ENCODE data around the gene TOM1L2.

Gene TOM1L2

GRCh38 chr17:17972126-17972951 is at the start of gene TOM1L2, which contains the start of gene DRC3:
TSS of gene TOM1L2 (minus strand) at chr17:17972400. CDS start at chr17:17972313, 87 bp downstream.
TSS of gene DRC3 (plus strand) at chr17:17972862. CDS start at chr17:17977599, 4,737 bp downstream.
- peak within 1 kb of the TSS; percentile 90 for H3K27ac Mint-ChIP-seq

DNA sequence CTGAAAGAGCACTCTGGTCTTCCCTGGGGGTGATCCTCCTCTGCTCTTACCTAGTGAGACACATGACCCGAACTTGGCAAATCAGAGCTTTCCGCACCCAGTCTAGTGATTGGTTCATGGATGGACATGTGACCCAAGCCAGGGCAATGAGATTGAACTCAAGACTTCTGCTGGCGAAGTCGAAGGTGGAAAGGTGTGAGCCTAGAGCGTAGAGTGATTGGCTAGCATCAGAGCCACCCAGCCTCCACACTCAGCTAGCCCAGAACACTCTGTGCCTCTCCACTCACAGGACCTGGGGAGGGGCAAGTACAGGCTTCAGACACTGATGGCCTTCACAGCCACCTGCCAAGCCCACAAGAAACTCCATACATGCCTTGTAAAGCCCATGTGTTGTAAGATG is 49.2 kb upstream of the TOM1L2 start:
- no peak overlapping the region for H3K27ac Mint-ChIP-seq
- H3K4me3 Mint-ChIP-seq: no peak overlapping the region
- no peaks in the 10 kb centered on the region for H3K27me3 Mint-ChIP-seq
- H3K4me1 Mint-ChIP-seq (ENCODE audit: low read depth): peaks cover 12% of the 10 kb centered on the region
- H3K36me3 Mint-ChIP-seq: peaks cover 7% of the 10 kb centered on the region
- H3K9me3 Mint-ChIP-seq (ENCODE audit: low read depth): no peaks in the 10 kb centered on the region

More at GRCh38 chr17:17972126-17972951, at the start of gene TOM1L2, which contains the start of gene DRC3:
- no peaks in the 10 kb centered on the region for H3K9me3 Mint-ChIP-seq (ENCODE audit: low read depth)
- peaks cover 43% of the 10 kb centered on the region for H3K4me1 Mint-ChIP-seq (ENCODE audit: low read depth)
- H3K4me3 Mint-ChIP-seq: peak within 1 kb of the TSS; percentile 94
- H3K27me3 Mint-ChIP-seq: no peaks in the 10 kb centered on the region
- H3K36me3 Mint-ChIP-seq: no peaks in the 10 kb centered on the region

- peaks cover 8% of the 10 kb centered on the region for H3K36me3 Mint-ChIP-seq
- H3K4me1 Mint-ChIP-seq (ENCODE audit: low read depth): peaks cover 8% of the 10 kb centered on the region
- no peaks in the 10 kb centered on the region for H3K27me3 Mint-ChIP-seq
- H3K27ac Mint-ChIP-seq: no peak overlapping the region
- no peaks in the 10 kb centered on the region for H3K9me3 Mint-ChIP-seq (ENCODE audit: low read depth)
- no peak overlapping the region for H3K4me3 Mint-ChIP-seq
These were observed 48.8 kb upstream of the TOM1L2 start for GRCh38 chr17:18020971-18021370.

DNA sequence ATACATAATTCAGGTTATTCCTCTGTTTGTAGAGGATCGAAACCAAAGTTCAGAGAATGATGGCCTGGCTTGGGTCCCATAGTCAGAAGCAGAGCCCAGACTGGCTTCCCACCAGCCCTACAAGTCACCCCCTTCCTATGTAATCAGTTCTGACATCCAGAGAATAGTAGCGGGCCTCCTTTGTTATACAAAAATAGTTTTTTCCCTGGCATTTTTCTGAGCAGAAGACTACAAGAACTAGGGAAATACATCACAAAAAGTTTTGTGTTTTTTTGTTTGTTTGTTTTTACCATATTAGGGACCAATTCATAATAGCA is 47.6 kb upstream of the TOM1L2 start:
- Mint-ChIP-seq H3K9me3 (ENCODE audit: low read depth) (no peaks in the 10 kb centered on the region), H3K27ac (no peak overlapping the region), H3K4me1 (ENCODE audit: low read depth) (no peaks in the 10 kb centered on the region), H3K36me3 (peaks cover 7% of the 10 kb centered on the region), H3K4me3 (no peak overlapping the region), H3K27me3 (no peaks in the 10 kb centered on the region)

DNA sequence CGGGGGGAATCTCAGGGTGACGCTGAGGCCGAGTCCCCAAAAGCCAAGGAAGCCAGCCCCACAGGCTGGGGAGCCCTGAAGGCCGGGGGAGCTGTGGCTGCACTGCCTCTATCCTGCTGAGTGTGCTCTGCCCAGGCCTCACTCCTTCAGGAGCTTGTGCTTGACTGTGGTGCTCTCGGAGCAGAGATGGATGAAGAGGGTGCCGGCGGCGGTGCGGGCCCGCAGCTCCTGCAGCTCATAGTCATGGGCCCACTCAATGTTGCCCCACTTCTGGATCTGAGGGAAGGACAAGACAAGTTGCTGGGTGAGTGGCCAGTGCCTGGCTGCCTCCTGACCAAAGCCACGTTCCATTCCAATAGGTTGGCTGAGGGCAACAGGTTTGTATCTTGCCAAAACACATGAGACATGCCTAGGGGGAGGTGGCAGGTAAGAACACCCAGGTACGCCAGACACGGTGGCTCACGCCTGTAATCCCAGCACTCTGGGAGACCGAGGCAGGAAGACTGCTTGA is 46.3 kb upstream of the TOM1L2 start:
- no peaks in the 10 kb centered on the region for H3K9me3 Mint-ChIP-seq (ENCODE audit: low read depth)
- no peak overlapping the region for H3K4me3 Mint-ChIP-seq
- no peaks in the 10 kb centered on the region for H3K4me1 Mint-ChIP-seq (ENCODE audit: low read depth)
- H3K27me3 Mint-ChIP-seq: no peaks in the 10 kb centered on the region
- peaks cover 7% of the 10 kb centered on the region for H3K36me3 Mint-ChIP-seq
- no peak overlapping the region for H3K27ac Mint-ChIP-seq

DNA sequence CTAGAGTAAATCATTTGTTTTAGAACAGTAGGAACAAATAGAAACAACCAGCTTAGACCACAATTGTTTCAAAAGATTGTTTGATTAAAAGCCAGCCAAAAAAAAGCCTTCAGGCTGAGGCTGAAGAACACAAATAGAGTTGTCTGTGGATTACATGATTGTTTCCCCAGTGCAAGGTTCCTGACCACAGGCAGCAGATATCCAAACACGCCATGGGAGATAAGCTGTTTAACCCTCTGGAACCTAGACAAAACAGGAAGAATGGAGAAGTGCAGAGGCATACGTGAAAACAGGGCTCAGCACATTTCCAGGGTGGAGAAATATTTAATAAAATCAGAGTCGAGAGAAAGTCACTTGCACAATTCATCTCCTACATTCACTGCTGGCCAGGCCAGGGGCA is 45.8 kb upstream of the TOM1L2 start:
- no peak overlapping the region for H3K4me3 Mint-ChIP-seq
- H3K27me3 Mint-ChIP-seq: no peaks in the 10 kb centered on the region
- H3K27ac Mint-ChIP-seq: no peak overlapping the region

DNA sequence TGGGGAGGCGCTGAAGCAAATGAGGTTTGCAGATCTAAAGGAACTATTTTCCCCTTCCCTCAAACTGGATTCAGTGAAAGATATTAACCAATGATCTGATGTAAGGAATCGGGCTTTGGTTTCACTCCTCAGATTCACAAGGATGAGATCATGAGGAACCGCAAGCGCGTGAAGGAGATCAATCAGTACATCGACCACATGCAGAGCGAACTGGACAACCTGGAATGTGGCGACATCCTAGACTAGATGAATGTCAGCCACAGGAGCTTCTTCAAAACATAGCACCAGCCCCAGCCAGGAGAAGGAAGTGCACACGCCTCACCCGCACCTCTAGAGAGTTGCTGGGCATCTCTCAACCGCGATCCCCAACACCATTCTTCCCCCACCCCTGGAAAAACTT is 44.2 kb upstream of the TOM1L2 start:
- Mint-ChIP-seq H3K27me3 (no peaks in the 10 kb centered on the region), H3K27ac (no peak overlapping the region), H3K36me3 (peaks cover 9% of the 10 kb centered on the region), H3K9me3 (ENCODE audit: low read depth) (no peaks in the 10 kb centered on the region), H3K4me3 (no peak overlapping the region), H3K4me1 (ENCODE audit: low read depth) (no peaks in the 10 kb centered on the region)

More for the DNA sequence above, 45.8 kb upstream of the TOM1L2 start:
- H3K4me1 Mint-ChIP-seq (ENCODE audit: low read depth): no peaks in the 10 kb centered on the region
- H3K9me3 Mint-ChIP-seq (ENCODE audit: low read depth): no peaks in the 10 kb centered on the region
- H3K36me3 Mint-ChIP-seq: peaks cover 9% of the 10 kb centered on the region

- Mint-ChIP-seq H3K4me3 (no peak overlapping the region), H3K27me3 (no peaks in the 10 kb centered on the region), H3K9me3 (ENCODE audit: low read depth) (no peaks in the 10 kb centered on the region), H3K27ac (no peak overlapping the region), H3K4me1 (ENCODE audit: low read depth) (no peaks in the 10 kb centered on the region), H3K36me3 (peaks cover 9% of the 10 kb centered on the region)
These were observed 43.4 kb upstream of the TOM1L2 start for GRCh38 chr17:18015593-18015992.

DNA sequence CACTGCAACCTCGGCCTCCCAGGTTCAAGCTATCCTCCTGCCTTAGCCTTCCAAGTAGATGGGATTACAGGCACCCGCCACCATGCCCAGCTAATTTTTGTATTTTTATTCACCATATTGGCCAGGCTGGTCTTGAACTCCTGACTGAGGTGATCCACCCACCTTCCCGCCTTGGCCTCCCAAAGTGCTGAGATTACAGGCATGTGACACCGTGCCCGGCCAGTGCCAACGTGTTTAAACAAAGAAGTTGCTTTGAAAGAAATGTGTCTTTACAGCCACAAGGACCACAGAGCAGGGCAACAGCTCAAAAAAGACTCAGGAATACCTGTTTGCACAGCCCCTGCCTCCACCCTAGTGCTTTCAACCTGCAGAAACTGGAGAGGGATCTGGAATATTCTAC is 41.8 kb upstream of the TOM1L2 start:
- Mint-ChIP-seq H3K36me3 (peaks cover 14% of the 10 kb centered on the region), H3K4me1 (ENCODE audit: low read depth) (no peaks in the 10 kb centered on the region), H3K9me3 (ENCODE audit: low read depth) (no peaks in the 10 kb centered on the region), H3K27me3 (no peaks in the 10 kb centered on the region), H3K27ac (no peak overlapping the region), H3K4me3 (no peak overlapping the region)

GRCh38 chr17:18011286-18011685 is 39.1 kb upstream of the TOM1L2 start:
- Mint-ChIP-seq H3K27me3 (no peaks in the 10 kb centered on the region), H3K36me3 (peaks cover 18% of the 10 kb centered on the region), H3K4me1 (ENCODE audit: low read depth) (no peaks in the 10 kb centered on the region), H3K4me3 (no peak overlapping the region), H3K27ac (no peak overlapping the region), H3K9me3 (ENCODE audit: low read depth) (no peaks in the 10 kb centered on the region)

- H3K9me3 Mint-ChIP-seq (ENCODE audit: low read depth): no peaks in the 10 kb centered on the region
These were observed 37.6 kb upstream of the TOM1L2 start for GRCh38 chr17:18009609-18010420.

DNA sequence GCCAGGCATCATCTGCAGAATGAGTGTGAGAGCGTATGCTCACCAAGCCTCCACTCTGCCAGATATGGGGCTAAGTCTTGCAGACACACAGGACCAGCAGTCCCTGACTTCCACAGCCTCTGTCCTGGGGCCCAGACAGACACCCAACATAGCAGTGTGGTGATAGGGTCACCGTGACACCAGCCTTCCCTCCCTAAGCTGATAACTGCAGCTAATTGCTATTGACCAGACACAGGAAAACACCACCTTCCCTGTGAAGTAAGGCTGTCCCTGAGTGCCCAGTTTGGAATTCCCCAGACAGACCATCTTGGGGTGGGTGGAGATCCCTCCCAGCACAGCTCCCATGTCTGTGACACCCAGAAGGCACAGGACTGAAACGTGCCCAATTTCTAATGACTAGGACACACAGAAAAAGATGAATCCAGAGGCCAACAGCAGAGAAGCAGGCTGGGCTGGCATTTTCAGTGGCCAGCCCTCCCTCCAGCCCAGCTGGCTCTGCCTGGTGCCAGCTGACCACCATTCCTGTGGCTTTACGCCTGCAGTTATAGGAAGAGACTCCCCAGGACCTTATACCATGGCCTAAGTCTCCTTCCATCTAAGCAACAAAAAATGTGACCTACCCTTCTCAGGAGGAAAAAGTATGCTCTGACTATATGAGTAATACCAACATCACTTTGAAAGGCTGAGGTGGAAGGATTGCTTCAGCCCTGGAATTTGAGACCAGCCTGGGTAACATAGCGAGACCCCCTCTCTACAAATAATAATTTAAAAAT is 36.5 kb upstream of the TOM1L2 start:
- no peak overlapping the region for H3K4me3 Mint-ChIP-seq
- no peak overlapping the region for H3K27ac Mint-ChIP-seq
- H3K27me3 Mint-ChIP-seq: no peaks in the 10 kb centered on the region
- H3K36me3 Mint-ChIP-seq: peaks cover 16% of the 10 kb centered on the region
- H3K9me3 Mint-ChIP-seq (ENCODE audit: low read depth): no peaks in the 10 kb centered on the region
- no peaks in the 10 kb centered on the region for H3K4me1 Mint-ChIP-seq (ENCODE audit: low read depth)

More at GRCh38 chr17:18009609-18010420, 37.6 kb upstream of the TOM1L2 start:
- Mint-ChIP-seq H3K36me3 (peaks cover 16% of the 10 kb centered on the region), H3K27ac (no peak overlapping the region), H3K4me1 (ENCODE audit: low read depth) (no peaks in the 10 kb centered on the region), H3K27me3 (no peaks in the 10 kb centered on the region), H3K4me3 (no peak overlapping the region)

- no peak overlapping the region for H3K4me3 Mint-ChIP-seq
- H3K27me3 Mint-ChIP-seq: no peaks in the 10 kb centered on the region
- H3K4me1 Mint-ChIP-seq (ENCODE audit: low read depth): no peaks in the 10 kb centered on the region
- no peaks in the 10 kb centered on the region for H3K9me3 Mint-ChIP-seq (ENCODE audit: low read depth)
- H3K27ac Mint-ChIP-seq: no peak overlapping the region
- peaks cover 13% of the 10 kb centered on the region for H3K36me3 Mint-ChIP-seq
These were observed 34.5 kb upstream of the TOM1L2 start for GRCh38 chr17:18006495-18007239.

- Mint-ChIP-seq H3K9me3 (ENCODE audit: low read depth) (no peaks in the 10 kb centered on the region), H3K36me3 (peaks cover 12% of the 10 kb centered on the region), H3K4me3 (no peak overlapping the region), H3K4me1 (ENCODE audit: low read depth) (no peaks in the 10 kb centered on the region), H3K27me3 (no peaks in the 10 kb centered on the region), H3K27ac (no peak overlapping the region)
These were observed 33.3 kb upstream of the TOM1L2 start for GRCh38 chr17:18005496-18005895.

Data from activated naive CD8-positive, alpha-beta T cell (primary cell).